OCI-LY7 (cell line): ENCODE data around the gene NAA25.

Experiments used
- EZH2phosphoT487 ChIP-seq: fragments of 200-600 bp; sonication (generic); IDR thresholded peaks from 2 replicates; pipeline ENCODE4 v1.6.1; 2018; ENCODE audit warnings: low read depth, borderline replicate concordance, mild to moderate bottlenecking, mixed run types, antibody characterized with exemption, low read length, moderate library complexity, mixed read lengths
- TF ChIP-seq, protein P1 (sequence below): fragments of 200-600 bp; sonication (generic); conservative IDR thresholded peaks from 2 replicates; pipeline ENCODE4 v1.5.1; 2014; ENCODE audit warnings: mild to moderate bottlenecking, antibody characterized with exemption, low read length, moderate library complexity, mixed read lengths

DNA sequence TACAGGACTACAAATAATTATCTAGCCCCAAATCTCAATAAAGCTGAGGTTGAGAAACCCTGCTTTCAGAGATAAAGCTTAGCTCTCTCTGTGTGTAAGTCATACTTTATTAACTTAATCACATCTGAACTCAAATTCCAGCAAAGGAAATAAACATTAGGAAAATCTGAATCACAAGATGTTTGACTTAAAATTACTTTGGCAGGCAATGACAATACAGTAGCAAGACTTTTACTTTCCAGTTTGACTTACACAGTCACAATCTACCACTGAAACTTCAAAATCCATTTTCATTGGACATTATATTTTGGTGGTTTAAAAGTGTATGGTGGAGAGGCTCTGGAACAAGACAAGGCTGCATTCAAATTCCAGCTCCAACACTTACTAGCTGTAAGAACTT is 107.0 kb downstream of the NAA25 start:
- TF ChIP-seq, protein P1, sequence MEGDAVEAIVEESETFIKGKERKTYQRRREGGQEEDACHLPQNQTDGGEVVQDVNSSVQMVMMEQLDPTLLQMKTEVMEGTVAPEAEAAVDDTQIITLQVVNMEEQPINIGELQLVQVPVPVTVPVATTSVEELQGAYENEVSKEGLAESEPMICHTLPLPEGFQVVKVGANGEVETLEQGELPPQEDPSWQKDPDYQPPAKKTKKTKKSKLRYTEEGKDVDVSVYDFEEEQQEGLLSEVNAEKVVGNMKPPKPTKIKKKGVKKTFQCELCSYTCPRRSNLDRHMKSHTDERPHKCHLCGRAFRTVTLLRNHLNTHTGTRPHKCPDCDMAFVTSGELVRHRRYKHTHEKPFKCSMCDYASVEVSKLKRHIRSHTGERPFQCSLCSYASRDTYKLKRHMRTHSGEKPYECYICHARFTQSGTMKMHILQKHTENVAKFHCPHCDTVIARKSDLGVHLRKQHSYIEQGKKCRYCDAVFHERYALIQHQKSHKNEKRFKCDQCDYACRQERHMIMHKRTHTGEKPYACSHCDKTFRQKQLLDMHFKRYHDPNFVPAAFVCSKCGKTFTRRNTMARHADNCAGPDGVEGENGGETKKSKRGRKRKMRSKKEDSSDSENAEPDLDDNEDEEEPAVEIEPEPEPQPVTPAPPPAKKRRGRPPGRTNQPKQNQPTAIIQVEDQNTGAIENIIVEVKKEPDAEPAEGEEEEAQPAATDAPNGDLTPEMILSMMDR = no peak
- no peak for TF ChIP-seq EZH2phosphoT487
